HG03108 (cell line): Measurements from ENCODE around the gene PAGR1.
A peak's percentile ranks its signal among the peaks of the same experiment; 100 is the strongest.
"Not testable (repeated sequence)": the region's sequence is repeated elsewhere in the genome, so short reads cannot be mapped to it uniquely, and the experiment has no call there.

Experiments used
- ATAC-seq: cut with Tn5 transposase; IDR thresholded peaks from one replicate; pipeline ENCODE4 v1.9.1; 2021; ENCODE audit warnings: moderate library complexity; ENCODE audit not compliant: unreplicated experiment

PAGR1 gene

GRCh38 chr16:29862383-29862883 is 46.5 kb downstream of the PAGR1 start:
- ATAC-seq, result peak; percentile 6

GRCh38 chr16:29862884-29863668 is 47.1 kb downstream of the PAGR1 start, which contains the start of gene CDIPT:
TSS of gene CDIPT (minus strand) at chr16:29863226. CDS start at chr16:29862857, 369 bp downstream.
- peak; percentile 91 for ATAC-seq

- ATAC-seq, result no peak
Measured at GRCh38 chr16:29863669-29863984, 47.7 kb downstream of the PAGR1 start.

- ATAC-seq, result no peak
Measured at GRCh38 chr16:29864205-29864604, 48.3 kb downstream of the PAGR1 start.

- no peak for ATAC-seq
Measured at GRCh38 chr16:29868396-29869009, 52.6 kb downstream of the PAGR1 start.

GRCh38 chr16:29869067-29869466 is 53.1 kb downstream of the PAGR1 start:
- ATAC-seq, result not testable (repeated sequence)
